ENCODE data around the gene MPP7. TPM values are rescaled to one million over a fixed set of nuclear protein-coding genes. Genes with fewer than 3 reads are reported as not detected.

The MPP7 gene
- total RNA-seq, 4 donors from 2014 or later, result 39.1 to 47.3 (median 43.2) TPM

- Histone ChIP-seq H3K9me3 (no peaks in the 10 kb centered on the region), H3K27ac (no peak overlapping the region), H3K4me3 (no peak overlapping the region), H3K4me1 (no peaks in the 10 kb centered on the region), H3K36me3 (no peaks in the 10 kb centered on the region), H3K27me3 (peaks cover 16% of the 10 kb centered on the region)
- TF ChIP-seq EP300 (IDR thresholded peaks at IDR 0.05), result no peak
- TF ChIP-seq CTCF (IDR thresholded peaks at IDR 0.05), result no peak
- no peak for TF ChIP-seq POLR2A (IDR thresholded peaks at IDR 0.05)
- TF ChIP-seq POLR2AphosphoS5 (IDR thresholded peaks at IDR 0.05), result no peak
- DNase-seq (ENCODE audit: low spot score in 2 of 2), result no peak
- 52% methylated on average over 3 of the region's 3 CpGs for WGBS
Observed at GRCh38 chr10:28311104-28311503, 8.2 kb upstream of the MPP7 start.

DNA sequence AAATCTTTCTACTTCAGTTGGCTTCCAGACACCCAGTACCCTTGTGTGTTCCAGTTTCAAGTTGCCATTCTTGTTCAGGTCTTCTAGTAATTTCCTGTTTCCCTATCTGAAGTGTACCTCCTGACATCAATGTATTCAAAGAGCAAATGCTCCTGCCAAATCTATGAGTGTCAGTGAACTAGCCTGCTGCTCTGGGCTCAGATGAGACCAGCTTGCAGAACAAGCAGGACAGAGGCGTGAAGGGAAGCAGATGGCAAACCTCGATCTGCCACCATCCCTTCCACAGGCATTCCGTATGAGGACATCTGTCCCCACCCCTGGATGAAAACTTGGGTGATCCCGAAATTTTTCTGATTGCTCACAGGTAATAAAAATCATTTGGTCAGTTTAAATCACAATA is 4.4 kb upstream of the MPP7 start:
- Histone ChIP-seq H3K27me3 (peaks cover 27% of the 10 kb centered on the region), H3K27ac (no peak overlapping the region), H3K4me1 (peaks cover 12% of the 10 kb centered on the region), H3K4me3 (no peak overlapping the region), H3K9me3 (no peaks in the 10 kb centered on the region), H3K36me3 (no peaks in the 10 kb centered on the region)
- WGBS, result 81% methylated on average over 4 of the region's 4 CpGs
- TF ChIP-seq CTCF (IDR thresholded peaks at IDR 0.05) (no peak), EP300 (IDR thresholded peaks at IDR 0.05) (no peak), POLR2A (IDR thresholded peaks at IDR 0.05) (no peak), POLR2AphosphoS5 (IDR thresholded peaks at IDR 0.05) (no peak)
- no peak for DNase-seq (ENCODE audit: low spot score in 2 of 2)

GRCh38 chr10:28305553-28305952 is 2.7 kb upstream of the MPP7 start:
- Histone ChIP-seq H3K27me3 (peaks cover 27% of the 10 kb centered on the region), H3K4me1 (peaks cover 20% of the 10 kb centered on the region), H3K36me3 (no peaks in the 10 kb centered on the region), H3K4me3 (no peak overlapping the region), H3K27ac (no peak overlapping the region), H3K9me3 (no peaks in the 10 kb centered on the region)
- 83% methylated on average over 2 of the region's 2 CpGs for WGBS
- TF ChIP-seq POLR2AphosphoS5 (IDR thresholded peaks at IDR 0.05), result no peak
- no peak for TF ChIP-seq CTCF (IDR thresholded peaks at IDR 0.05)
- TF ChIP-seq POLR2A (IDR thresholded peaks at IDR 0.05), result no peak
- no peak for TF ChIP-seq EP300 (IDR thresholded peaks at IDR 0.05)
- DNase-seq (ENCODE audit: low spot score in 2 of 2), result no peak

- no peak overlapping the region for H3K27ac ChIP-seq
- peak overlapping the region; percentile 86 for H3K4me3 ChIP-seq
- TF ChIP-seq POLR2A (IDR thresholded peaks at IDR 0.05) (no peak), CTCF (IDR thresholded peaks at IDR 0.05) (no peak), EP300 (IDR thresholded peaks at IDR 0.05) (no peak), POLR2AphosphoS5 (IDR thresholded peaks at IDR 0.05) (no peak)
- WGBS, result 54% methylated on average over 3 of the region's 3 CpGs
- peaks cover 20% of the 10 kb centered on the region for H3K4me1 ChIP-seq
- DNase-seq (ENCODE audit: low spot score in 2 of 2), result no peak
- no peaks in the 10 kb centered on the region for H3K36me3 ChIP-seq
- H3K27me3 ChIP-seq, result peaks cover 27% of the 10 kb centered on the region
- no peaks in the 10 kb centered on the region for H3K9me3 ChIP-seq
Observed at GRCh38 chr10:28304032-28304571, 1.2 kb upstream of the MPP7 start.

DNA sequence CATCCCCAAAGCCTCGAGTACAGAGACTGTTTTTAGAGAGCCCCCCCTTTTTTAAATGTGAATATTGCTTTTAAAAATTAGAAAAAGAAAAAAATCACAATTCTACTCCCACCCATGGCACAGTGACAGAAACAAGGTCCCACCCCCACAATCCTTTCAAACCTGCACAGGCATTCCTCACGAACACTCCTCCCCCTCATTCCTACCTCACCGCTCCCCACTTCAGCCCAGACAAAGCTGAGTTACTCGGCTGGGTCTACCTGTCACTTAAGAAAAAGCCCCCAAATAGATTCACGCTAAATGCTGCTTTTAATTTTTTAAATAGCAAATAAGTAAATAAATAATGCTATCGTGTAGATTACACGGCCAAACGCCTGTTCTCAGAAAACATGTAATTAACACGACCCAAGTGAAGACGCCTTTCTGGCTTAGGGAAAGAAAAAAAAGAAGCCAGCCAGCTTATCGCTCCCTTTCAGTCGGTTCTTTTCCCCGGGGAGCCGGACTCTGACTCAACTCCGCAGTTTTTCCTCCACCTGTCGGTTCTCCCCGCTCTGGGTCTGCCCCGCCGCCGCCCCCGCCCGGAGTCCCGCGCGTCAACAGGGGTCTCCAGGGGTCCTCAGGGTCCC is 739 bp downstream of the MPP7 start:
- 6% methylated on average over 17 of the region's 25 CpGs for WGBS
- no peak for DNase-seq (ENCODE audit: low spot score in 2 of 2)
- no peak for TF ChIP-seq POLR2A (IDR thresholded peaks at IDR 0.05)
- TF ChIP-seq POLR2AphosphoS5 (IDR thresholded peaks at IDR 0.05), result no peak
- TF ChIP-seq EP300 (IDR thresholded peaks at IDR 0.05), result no peak
- no peak for TF ChIP-seq CTCF (IDR thresholded peaks at IDR 0.05)

More for the DNA sequence above, 739 bp downstream of the MPP7 start:
- Histone ChIP-seq H3K36me3 (no peaks in the 10 kb centered on the region), H3K4me3 (peak overlapping the region; percentile 86), H3K9me3 (no peaks in the 10 kb centered on the region), H3K27me3 (peaks cover 19% of the 10 kb centered on the region), H3K27ac (peak overlapping the region; percentile 93), H3K4me1 (peaks cover 20% of the 10 kb centered on the region)

All from suprapubic skin (tissue), 4 donors.